K562 (cell line): ENCODE results near the gene TECRL.

ENCODE experiments used
- ILK ChIP-seq: fragments of 450-650 bp; IDR thresholded peaks from 2 replicates; pipeline ENCODE4 v1.6.1; 2016; ENCODE audit warnings: missing genetic modification characterization, low read depth, mild to moderate bottlenecking, missing compliant biosample characterization, moderate library complexity, borderline replicate concordance
- KLF16 ChIP-seq: IDR thresholded peaks from 2 replicates; pipeline ENCODE4 v1.6.1; 2016; ENCODE audit warnings: antibody characterized with exemption
- MTA2 ChIP-seq: fragments of 450-650 bp; IDR thresholded peaks from 2 replicates; pipeline ENCODE4 v1.6.1; 2016; ENCODE audit warnings: low read depth
- MYC ChIP-seq, 2 experiments: fragments of 250-450 bp in 1 of 2; sonication (Bioruptor Pico) in 1 of 2; IDR thresholded peaks; 2 replicates each; pipeline versions ENCODE4 v1.5.1 to v1.6.1; 2012 to 2021; ENCODE audit warnings: low read depth in 2 of 2, borderline replicate concordance in 1 of 2, improper control_type of control experiment in 1 of 2, low read length in 1 of 2, mild to moderate bottlenecking in 1 of 2, moderate library complexity in 1 of 2
- NRF1 ChIP-seq, 2 experiments: fragments of 450-650 bp; IDR thresholded peaks in 1 of 2; conservative IDR thresholded peaks in 1 of 2; 2 replicates each; pipeline ENCODE4 v1.6.1; 2014; ENCODE audit warnings: mild to moderate bottlenecking in 2 of 2
- SMC3 ChIP-seq: conservative IDR thresholded peaks from 2 replicates; pipeline ENCODE4 v1.6.1; 2011; ENCODE audit warnings: low read depth, low read length, improper control_type of control experiment; ENCODE audit not compliant: insufficient read depth
- TARDBP ChIP-seq: fragments of 450-650 bp; IDR thresholded peaks from 2 replicates; pipeline ENCODE4 v1.6.1; 2016
- ZBTB7A ChIP-seq: IDR thresholded peaks from 2 replicates; pipeline ENCODE4 v1.6.1; 2011; ENCODE audit warnings: low read depth, mild to moderate bottlenecking, low read length, moderate library complexity, borderline replicate concordance; ENCODE audit not compliant: control insufficient read depth
- ZNF324 ChIP-seq: fragments of 250-450 bp; sonication (Bioruptor Pico); IDR thresholded peaks from 2 replicates; pipeline ENCODE4 v1.4.0; 2020; ENCODE audit warnings: mild to moderate bottlenecking
- TF ChIP-seq, protein P1 (sequence below), 3 experiments: IDR thresholded peaks in 2 of 3; conservative IDR thresholded peaks in 1 of 3; 2 replicates each; pipeline ENCODE4 v1.5.1; 2011 to 2012; ENCODE audit warnings: low read length in 3 of 3, mild to moderate bottlenecking in 3 of 3, control low read depth in 2 of 3, improper control_type of control experiment in 1 of 3, inconsistent platforms in 1 of 3, low read depth in 1 of 3, mixed read lengths in 1 of 3, moderate library complexity in 1 of 3; ENCODE audit not compliant: insufficient read depth in 2 of 3
- TF ChIP-seq, protein P2 (sequence below): fragments of 450-650 bp; IDR thresholded peaks from one replicate; pipeline ENCODE4 v1.6.1; 2018; ENCODE audit warnings: mild to moderate bottlenecking, moderate library complexity; ENCODE audit not compliant: partially characterized antibody
- TF ChIP-seq, protein P3 (sequence below): fragments of 450-650 bp; IDR thresholded peaks from 2 replicates; pipeline ENCODE4 v1.6.1; 2016; ENCODE audit warnings: borderline replicate concordance

DNA sequence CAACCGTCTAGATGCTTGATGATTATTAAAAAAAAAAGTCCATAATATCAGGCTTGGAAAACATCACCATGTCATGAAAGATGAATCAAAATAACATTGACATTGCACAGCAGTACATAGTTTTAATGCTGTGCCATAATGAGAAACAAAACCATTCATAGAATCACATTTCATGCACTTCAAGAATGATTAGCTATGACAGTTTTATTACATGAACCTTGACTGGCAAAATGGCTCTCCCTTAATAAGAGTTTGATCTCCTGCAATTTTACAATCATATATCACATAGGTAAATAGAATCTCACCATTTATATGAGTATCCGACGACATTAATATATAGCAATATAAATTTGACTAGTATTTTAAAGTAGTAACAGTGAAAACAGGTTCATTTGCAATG is 49.8 kb downstream of the TECRL start:
- no peak for TF ChIP-seq SMC3
- TF ChIP-seq, protein P1, sequence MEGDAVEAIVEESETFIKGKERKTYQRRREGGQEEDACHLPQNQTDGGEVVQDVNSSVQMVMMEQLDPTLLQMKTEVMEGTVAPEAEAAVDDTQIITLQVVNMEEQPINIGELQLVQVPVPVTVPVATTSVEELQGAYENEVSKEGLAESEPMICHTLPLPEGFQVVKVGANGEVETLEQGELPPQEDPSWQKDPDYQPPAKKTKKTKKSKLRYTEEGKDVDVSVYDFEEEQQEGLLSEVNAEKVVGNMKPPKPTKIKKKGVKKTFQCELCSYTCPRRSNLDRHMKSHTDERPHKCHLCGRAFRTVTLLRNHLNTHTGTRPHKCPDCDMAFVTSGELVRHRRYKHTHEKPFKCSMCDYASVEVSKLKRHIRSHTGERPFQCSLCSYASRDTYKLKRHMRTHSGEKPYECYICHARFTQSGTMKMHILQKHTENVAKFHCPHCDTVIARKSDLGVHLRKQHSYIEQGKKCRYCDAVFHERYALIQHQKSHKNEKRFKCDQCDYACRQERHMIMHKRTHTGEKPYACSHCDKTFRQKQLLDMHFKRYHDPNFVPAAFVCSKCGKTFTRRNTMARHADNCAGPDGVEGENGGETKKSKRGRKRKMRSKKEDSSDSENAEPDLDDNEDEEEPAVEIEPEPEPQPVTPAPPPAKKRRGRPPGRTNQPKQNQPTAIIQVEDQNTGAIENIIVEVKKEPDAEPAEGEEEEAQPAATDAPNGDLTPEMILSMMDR (IDR thresholded peaks at IDR 0.05 in 2 of 3, conservative IDR thresholded peaks at IDR 0.05 in 1 of 3; ENCODE audit: insufficient read depth in 2 of 3, low read depth in 1 of 3, low read length in 3 of 3), result no peak
- TF ChIP-seq ZBTB7A, result no peak
- TF ChIP-seq MTA2, result no peak
- TF ChIP-seq KLF16, result no peak
- no peak for TF ChIP-seq ILK (tag)
- TF ChIP-seq, protein P2, sequence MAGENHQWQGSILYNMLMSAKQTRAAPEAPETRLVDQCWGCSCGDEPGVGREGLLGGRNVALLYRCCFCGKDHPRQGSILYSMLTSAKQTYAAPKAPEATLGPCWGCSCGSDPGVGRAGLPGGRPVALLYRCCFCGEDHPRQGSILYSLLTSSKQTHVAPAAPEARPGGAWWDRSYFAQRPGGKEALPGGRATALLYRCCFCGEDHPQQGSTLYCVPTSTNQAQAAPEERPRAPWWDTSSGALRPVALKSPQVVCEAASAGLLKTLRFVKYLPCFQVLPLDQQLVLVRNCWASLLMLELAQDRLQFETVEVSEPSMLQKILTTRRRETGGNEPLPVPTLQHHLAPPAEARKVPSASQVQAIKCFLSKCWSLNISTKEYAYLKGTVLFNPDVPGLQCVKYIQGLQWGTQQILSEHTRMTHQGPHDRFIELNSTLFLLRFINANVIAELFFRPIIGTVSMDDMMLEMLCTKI, result no peak
- TF ChIP-seq TARDBP, result no peak
- no peak for TF ChIP-seq MYC (IDR thresholded peaks at IDR 0.05; ENCODE audit: low read depth, low read length)
- TF ChIP-seq MYC (CRISPR knock-in tag; IDR thresholded peaks at IDR 0.05; ENCODE audit: borderline replicate concordance, low read depth), result no peak
- no peak for TF ChIP-seq ZNF324
- TF ChIP-seq, protein P3, sequence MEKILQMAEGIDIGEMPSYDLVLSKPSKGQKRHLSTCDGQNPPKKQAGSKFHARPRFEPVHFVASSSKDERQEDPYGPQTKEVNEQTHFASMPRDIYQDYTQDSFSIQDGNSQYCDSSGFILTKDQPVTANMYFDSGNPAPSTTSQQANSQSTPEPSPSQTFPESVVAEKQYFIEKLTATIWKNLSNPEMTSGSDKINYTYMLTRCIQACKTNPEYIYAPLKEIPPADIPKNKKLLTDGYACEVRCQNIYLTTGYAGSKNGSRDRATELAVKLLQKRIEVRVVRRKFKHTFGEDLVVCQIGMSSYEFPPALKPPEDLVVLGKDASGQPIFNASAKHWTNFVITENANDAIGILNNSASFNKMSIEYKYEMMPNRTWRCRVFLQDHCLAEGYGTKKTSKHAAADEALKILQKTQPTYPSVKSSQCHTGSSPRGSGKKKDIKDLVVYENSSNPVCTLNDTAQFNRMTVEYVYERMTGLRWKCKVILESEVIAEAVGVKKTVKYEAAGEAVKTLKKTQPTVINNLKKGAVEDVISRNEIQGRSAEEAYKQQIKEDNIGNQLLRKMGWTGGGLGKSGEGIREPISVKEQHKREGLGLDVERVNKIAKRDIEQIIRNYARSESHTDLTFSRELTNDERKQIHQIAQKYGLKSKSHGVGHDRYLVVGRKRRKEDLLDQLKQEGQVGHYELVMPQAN, result no peak
- no peak for TF ChIP-seq NRF1 (conservative IDR thresholded peaks at IDR 0.05 in 1 of 2, IDR thresholded peaks at IDR 0.05 in 1 of 2)
